Psoas muscle (tissue), 8 donors: ENCODE measurements around the gene CHST15. TPM values are rescaled to one million over a fixed set of nuclear protein-coding genes. Genes with fewer than 3 reads are reported as not detected.
A peak's percentile ranks its signal among the peaks of the same experiment; 100 is the strongest.

Source experiments
- ATAC-seq, 4 donors: fragments of 200-7000 bp; cut with Tn5 transposase; one replicate each; pipeline ENCODE4 v1.9.1; 2020; ENCODE audit warnings: moderate library complexity in 3 of 4, mild to moderate bottlenecking in 2 of 4
- DNase-seq, 2 donors: peaks; one replicate each; pipeline ENCODE4 v3.0.0-alpha.2; 2020
- H3K27ac ChIP-seq: fragments of 200-600 bp; one replicate; pipeline ENCODE4 v1.8.0; 2022
- H3K27me3 ChIP-seq, 3 donors: fragments of 200-600 bp in 1 of 3; one replicate each; pipeline versions ENCODE4 v1.6.1 to v1.8.0; 2013 to 2022; ENCODE audit warnings: low read length in 2 of 3, mild to moderate bottlenecking in 2 of 3, moderate library complexity in 1 of 3; ENCODE audit not compliant: insufficient read depth in 3 of 3
- H3K36me3 ChIP-seq, 2 donors: fragments of 200-600 bp in 1 of 2; one replicate each; pipeline versions ENCODE4 v1.6.1 to v1.8.0; 2013 to 2022; ENCODE audit warnings: low read depth in 1 of 2, mild to moderate bottlenecking in 1 of 2, moderate library complexity in 1 of 2; ENCODE audit not compliant: insufficient read depth in 1 of 2
- H3K4me1 ChIP-seq: fragments of 200-600 bp; one replicate; pipeline ENCODE4 v1.8.0; 2022
- H3K4me3 ChIP-seq: fragments of 200-600 bp; one replicate; pipeline ENCODE4 v1.8.0; 2022; ENCODE audit warnings: mild to moderate bottlenecking
- H3K9me3 ChIP-seq: fragments of 200-600 bp; one replicate; pipeline ENCODE4 v1.8.0; 2022
- WGBS, 3 donors: extraction: QIAGEN DNeasy Blood & Tissue Kit; methylation state at CpG; one replicate each; pipeline versions ENCODE4 v1.1.6 to v1.1.7; 2013; 5-methylcytosine and 5-hydroxymethylcytosine counted together
- intact Hi-C, 2 donors: fragments of 100-400 bp; cut with DNase I; formaldehyde crosslinking; loops; one replicate each; pipeline versions ENCODE4 v1.11.0 to v1.14.2; 2022
- polyA plus RNA-seq, 3 donors: library from polyadenylated mRNA; stranded (reverse); fragments of 200-250 nt; gene quantifications; one replicate each; pipeline ENCODE4 v1.2.3, GENCODE V29; 2013
- total RNA-seq, 4 donors: library from RNA; stranded (reverse); fragmentation: NEBNext Ultra II Directional in 2 of 4; extraction: Animal tissue kit (Norgen Biotek cat#: 25700) in 2 of 4; gene quantifications; one replicate each; pipeline versions ENCODE4 v1.2.1 to v1.2.4, GENCODE V29; 2021 to 2023
- TF ChIP-seq, protein P1 (sequence below): fragments of 200-600 bp; IDR thresholded peaks from one replicate; pipeline ENCODE4 v1.8.0; 2022; ENCODE audit warnings: antibody characterized with exemption
- donor health status: healthy with polysubstance abuse.
- donor health status: DM: no; HTN: no; CAD: no; lungs with moderate emphysema.
- donor health status: Bipolar disorder and iron deficiency.
- donor health status: healthy.
- donor health status: DM: yes; HTN: yes; CAD: no.
- donor health status: DM: no; HTN: no; CAD: no.
- donor health status: DM: no; HTN: no; CAD: no.
- donor health status: DM: yes; HTN: yes; CAD: no.

Gene CHST15
- total and polyA plus RNA-seq, 7 donors = 3.6 to 39.2 (median 10.4) TPM

DNA sequence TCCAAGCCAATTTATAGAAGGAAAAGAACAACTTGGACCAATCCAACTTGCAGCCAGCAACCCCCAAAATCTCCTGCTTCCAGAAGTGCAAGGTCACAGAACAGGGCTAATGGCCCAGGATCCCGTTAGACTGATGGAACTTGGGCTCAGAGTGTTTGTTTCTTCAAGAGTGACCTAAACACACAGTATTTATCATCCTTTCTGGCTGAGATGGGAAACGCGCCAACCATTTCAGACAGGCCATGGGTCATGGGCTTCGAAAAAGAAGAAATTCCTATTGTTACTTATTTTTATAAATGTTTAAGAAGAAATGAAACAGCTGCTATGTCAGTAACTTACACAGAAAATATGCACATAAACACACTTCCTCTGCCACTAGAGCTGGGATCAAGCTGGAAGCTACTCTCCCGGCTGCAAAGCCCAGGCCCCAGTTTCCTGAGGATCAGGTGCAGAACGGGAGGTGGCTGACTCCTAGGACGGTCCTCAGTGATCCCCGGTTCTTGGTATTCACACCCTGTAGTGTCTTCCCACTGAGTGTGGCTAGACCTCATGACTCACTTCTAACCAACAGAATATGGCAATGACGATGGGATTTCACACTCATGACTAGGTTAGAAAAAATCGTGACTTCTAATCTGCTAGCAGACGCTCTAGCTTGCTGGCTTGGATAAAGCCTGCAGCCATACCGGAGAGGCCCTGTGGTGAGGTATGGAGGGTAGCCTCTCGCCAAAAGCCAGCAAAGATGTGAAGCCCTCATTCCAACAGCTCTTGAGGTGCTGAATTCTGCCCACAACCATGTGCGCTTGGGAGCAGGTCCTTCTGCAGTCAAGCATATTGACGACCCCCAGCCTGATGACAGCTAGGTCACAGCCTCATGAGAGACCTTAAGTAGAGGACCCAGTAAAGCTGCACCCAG is 60.2 kb downstream of the CHST15 start:
- intact Hi-C loops = no loop called here
- Histone ChIP-seq H3K4me1 (no peaks in the 10 kb centered on the region), H3K27ac (no peak overlapping the region), H3K4me3 (no peak overlapping the region), H3K36me3 (peaks cover 0 to 16% of the 10 kb centered on the region in 2 donors), H3K9me3 (no peaks in the 10 kb centered on the region), H3K27me3 (no peaks in the 10 kb centered on the region)
- ATAC-seq (peak; percentile 26 to 71 (median 52)), DNase-seq (no peak)
- 58 to 73% (median 60%) methylated on average over 15 of the region's 15 CpGs for WGBS, 3 donors
- TF ChIP-seq, protein P1, sequence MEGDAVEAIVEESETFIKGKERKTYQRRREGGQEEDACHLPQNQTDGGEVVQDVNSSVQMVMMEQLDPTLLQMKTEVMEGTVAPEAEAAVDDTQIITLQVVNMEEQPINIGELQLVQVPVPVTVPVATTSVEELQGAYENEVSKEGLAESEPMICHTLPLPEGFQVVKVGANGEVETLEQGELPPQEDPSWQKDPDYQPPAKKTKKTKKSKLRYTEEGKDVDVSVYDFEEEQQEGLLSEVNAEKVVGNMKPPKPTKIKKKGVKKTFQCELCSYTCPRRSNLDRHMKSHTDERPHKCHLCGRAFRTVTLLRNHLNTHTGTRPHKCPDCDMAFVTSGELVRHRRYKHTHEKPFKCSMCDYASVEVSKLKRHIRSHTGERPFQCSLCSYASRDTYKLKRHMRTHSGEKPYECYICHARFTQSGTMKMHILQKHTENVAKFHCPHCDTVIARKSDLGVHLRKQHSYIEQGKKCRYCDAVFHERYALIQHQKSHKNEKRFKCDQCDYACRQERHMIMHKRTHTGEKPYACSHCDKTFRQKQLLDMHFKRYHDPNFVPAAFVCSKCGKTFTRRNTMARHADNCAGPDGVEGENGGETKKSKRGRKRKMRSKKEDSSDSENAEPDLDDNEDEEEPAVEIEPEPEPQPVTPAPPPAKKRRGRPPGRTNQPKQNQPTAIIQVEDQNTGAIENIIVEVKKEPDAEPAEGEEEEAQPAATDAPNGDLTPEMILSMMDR = no peak

DNA sequence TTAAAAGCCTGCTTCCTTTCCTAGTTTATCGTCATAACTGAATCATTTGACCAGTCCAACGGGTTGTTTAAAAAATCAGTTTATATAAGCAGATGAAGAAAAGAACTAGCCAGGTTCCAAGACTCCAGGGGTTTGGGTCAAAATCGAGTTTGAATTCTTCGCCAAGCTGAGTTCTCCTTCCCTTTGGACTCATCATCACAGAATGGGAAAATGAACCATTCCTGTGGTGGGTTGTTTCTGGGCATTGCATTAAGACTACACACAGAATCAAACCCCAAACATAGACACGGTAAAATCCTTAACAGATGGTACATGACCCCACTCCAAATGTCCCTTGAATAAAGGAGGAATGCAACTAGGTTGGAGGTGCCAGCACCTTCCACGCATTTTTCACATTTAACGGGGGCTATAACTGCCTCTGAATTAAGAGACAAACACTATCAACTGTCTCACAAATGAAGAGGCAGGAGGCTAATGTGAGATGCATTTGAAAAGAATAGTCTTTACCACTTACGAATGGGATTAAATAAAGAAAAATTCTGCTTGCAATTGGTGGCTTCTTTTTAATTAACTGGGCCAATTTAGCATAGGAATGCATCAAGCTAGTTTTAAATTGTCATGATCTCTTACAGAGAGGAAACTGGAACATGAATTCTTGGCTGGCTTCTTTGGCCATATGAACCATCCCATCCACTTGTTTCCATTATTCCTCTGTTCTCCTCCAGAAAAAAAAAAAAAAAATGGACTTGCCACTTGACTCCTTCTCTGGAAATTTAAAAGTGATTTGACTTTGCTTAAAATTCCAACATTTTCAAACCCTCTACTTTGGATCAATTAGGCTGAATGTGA is 61.1 kb downstream of the CHST15 start:
- intact Hi-C loops = no loop called here
- TF ChIP-seq, protein P1 = no peak
- Histone ChIP-seq H3K36me3 (peaks cover 0 to 11% of the 10 kb centered on the region in 2 donors), H3K27ac (no peak overlapping the region), H3K9me3 (no peaks in the 10 kb centered on the region), H3K27me3 (no peaks in the 10 kb centered on the region), H3K4me3 (no peak overlapping the region), H3K4me1 (no peaks in the 10 kb centered on the region)
- DNase-seq = no peak
- ATAC-seq = no peak
- 44 to 69% (median 59%) methylated on average over 8 of the region's 8 CpGs for WGBS, 3 donors

DNA sequence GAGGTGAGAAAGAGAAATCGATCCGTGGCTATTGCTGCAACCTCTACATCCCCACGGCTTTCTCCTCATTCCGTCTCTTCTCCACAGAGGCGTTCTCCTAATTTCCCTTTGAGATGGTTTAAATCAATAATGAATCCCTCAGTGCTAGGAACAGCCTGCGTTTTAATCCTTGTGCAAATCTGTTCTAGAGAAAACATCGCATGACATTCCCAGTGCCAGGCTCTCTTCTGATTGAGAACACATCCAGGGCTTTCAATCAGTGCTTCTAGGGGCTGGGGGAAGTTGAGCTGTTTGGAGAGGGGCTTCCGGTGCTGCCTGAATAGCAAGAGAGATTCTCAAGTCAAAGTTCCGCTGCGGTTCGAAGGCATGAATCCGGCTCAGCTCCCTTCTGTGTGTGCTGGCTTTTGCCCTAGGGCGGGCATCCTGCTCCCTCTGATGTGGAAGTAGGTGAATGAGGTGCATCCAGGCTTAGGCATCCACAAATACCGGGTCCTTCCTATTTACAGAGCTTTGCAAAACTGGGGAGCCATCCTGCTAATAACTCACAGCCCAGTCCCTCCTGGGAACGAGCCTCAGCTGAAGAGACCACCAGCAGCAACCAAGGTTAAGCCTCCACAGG is 62.8 kb downstream of the CHST15 start:
- 93% methylated on average over 15 of the region's 15 CpGs for WGBS, 3 donors
- intact Hi-C loops = no loop called here
- Histone ChIP-seq H3K27ac (no peak overlapping the region), H3K36me3 (peaks cover 0 to 11% of the 10 kb centered on the region in 2 donors), H3K27me3 (no peaks in the 10 kb centered on the region), H3K9me3 (no peaks in the 10 kb centered on the region), H3K4me3 (no peak overlapping the region), H3K4me1 (no peaks in the 10 kb centered on the region)
- ATAC-seq = no peak
- TF ChIP-seq, protein P1 = no peak
- no peak for DNase-seq

DNA sequence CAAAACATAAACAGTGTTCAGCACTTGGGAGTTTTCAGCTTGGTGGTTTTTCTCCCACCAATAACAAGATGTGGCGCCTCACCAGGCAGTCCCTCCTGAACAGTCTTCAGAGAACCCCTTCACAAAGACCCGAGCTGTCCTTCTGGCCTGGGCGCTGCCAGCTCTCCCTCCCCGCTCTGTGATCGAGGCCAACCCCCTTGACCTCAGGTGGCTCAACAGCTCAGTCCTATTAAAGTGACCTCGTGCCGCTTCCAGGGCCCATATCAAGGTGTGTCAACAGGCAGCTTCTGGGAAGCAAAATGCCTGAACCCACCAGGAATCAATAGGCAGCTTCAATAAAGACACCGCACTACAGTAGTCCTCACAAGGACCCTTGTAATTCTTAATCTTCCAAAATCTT is 63.3 kb downstream of the CHST15 start:
- ATAC-seq (peak in 1 of 4 donors; percentile 22), DNase-seq (no peak)
- Histone ChIP-seq H3K27me3 (no peaks in the 10 kb centered on the region), H3K36me3 (peaks cover 0 to 11% of the 10 kb centered on the region in 2 donors), H3K9me3 (no peaks in the 10 kb centered on the region), H3K4me3 (no peak overlapping the region), H3K27ac (no peak overlapping the region), H3K4me1 (no peaks in the 10 kb centered on the region)
- WGBS, 3 donors = 83 to 87% (median 87%) methylated on average over 8 of the region's 8 CpGs
- intact Hi-C loops = no loop called here
- TF ChIP-seq, protein P1 = no peak
